ENCODE measurements around the gene MKRN3. TPM values are rescaled to one million over a fixed set of nuclear protein-coding genes. Genes with fewer than 3 reads are reported as not detected.

MKRN3 gene
- total RNA-seq: under 0.01 TPM in 1 of 2 replicates, not detected in the other

GRCh38 chr15:23565395-23566070, at the start of gene MKRN3:
TSS of gene MKRN3 (plus strand) at chr15:23565674. CDS start at chr15:23565783, 109 bp downstream.

Small RNA genes within 50 kb of the gene (small RNA-seq; reads per million reads assigned to genes)
- gene MIR4508: not detected

Other genes starting within 250 kb of the MKRN3 start
- gene GOLGA6L26, start 231.5 kb upstream of the MKRN3 start, total RNA-seq: not detected in 2 replicates
- not detected in 2 replicates for gene GOLGA8S, start 210.9 kb upstream of the MKRN3 start, total RNA-seq
- gene GOLGA6L2, start 118.4 kb upstream of the MKRN3 start, total RNA-seq: not detected in 2 replicates
- 0.10 and 0.33 TPM in 2 replicates for gene MAGEL2, start 82.2 kb downstream of the MKRN3 start, total RNA-seq
- gene NDN, start 121.6 kb downstream of the MKRN3 start, total RNA-seq: 26.5 and 38.2 TPM in 2 replicates